Ishikawa (cell line): Measurements from ENCODE around the gene SLCO2A1.

Source experiments
- CEBPB ChIP-seq: IDR thresholded peaks from 2 replicates; pipeline ENCODE4 v1.6.1; 2012
- CREB1 ChIP-seq: IDR thresholded peaks from 2 replicates; pipeline ENCODE4 v1.6.1; 2012; ENCODE audit warnings: low read depth
- EGR1 ChIP-seq: IDR thresholded peaks from 2 replicates; pipeline ENCODE4 v1.6.1; 2012
- EP300 ChIP-seq: IDR thresholded peaks from 2 replicates; pipeline ENCODE4 v1.6.1; 2012; ENCODE audit warnings: borderline replicate concordance
- FOXM1 ChIP-seq: IDR thresholded peaks from 2 replicates; pipeline ENCODE4 v1.6.1; 2012; ENCODE audit warnings: low read depth, borderline replicate concordance
- MAX ChIP-seq: IDR thresholded peaks from 2 replicates; pipeline ENCODE4 v1.6.1; 2012
- NFIC ChIP-seq: IDR thresholded peaks from 2 replicates; pipeline ENCODE4 v1.6.1; 2012
- RAD21 ChIP-seq: IDR thresholded peaks from 2 replicates; pipeline ENCODE4 v1.6.1; 2012; ENCODE audit warnings: low read depth
- REST ChIP-seq: IDR thresholded peaks from 2 replicates; pipeline ENCODE4 v1.6.1; 2012; ENCODE audit warnings: low read depth, mild to moderate bottlenecking
- TAF1 ChIP-seq: IDR thresholded peaks from 2 replicates; pipeline ENCODE4 v1.6.1; 2012; ENCODE audit warnings: low read depth, mild to moderate bottlenecking
- TCF12 ChIP-seq: IDR thresholded peaks from 2 replicates; pipeline ENCODE4 v1.6.1; 2012; ENCODE audit warnings: low read depth
- TEAD4 ChIP-seq: IDR thresholded peaks from 2 replicates; pipeline ENCODE4 v1.6.1; 2012
- USF1 ChIP-seq: IDR thresholded peaks from 2 replicates; pipeline ENCODE4 v1.6.1; 2012
- YY1 ChIP-seq: IDR thresholded peaks from 2 replicates; pipeline ENCODE4 v1.6.1; 2012; ENCODE audit warnings: low read depth
- ZBTB7A ChIP-seq: IDR thresholded peaks from 2 replicates; pipeline ENCODE4 v1.6.1; 2012; ENCODE audit warnings: low read depth

Gene SLCO2A1

GRCh38 chr3:133967992-133968892, 61.5 kb downstream of the SLCO2A1 start:
- no peak for TF ChIP-seq NFIC
- TF ChIP-seq EGR1, result no peak
- no peak for TF ChIP-seq FOXM1
- no peak for TF ChIP-seq ZBTB7A
- no peak for TF ChIP-seq RAD21
- TF ChIP-seq MAX, result no peak

GRCh38 chr3:133966954-133967353, 62.8 kb downstream of the SLCO2A1 start:
- TF ChIP-seq CREB1 (no peak), USF1 (no peak), TEAD4 (no peak), MAX (no peak), TCF12 (no peak), TAF1 (no peak), ZBTB7A (no peak), FOXM1 (no peak), YY1 (no peak), REST (no peak), RAD21 (no peak), EP300 (no peak), EGR1 (no peak), NFIC (no peak), CEBPB (no peak)

GRCh38 chr3:133965906-133966305, 63.8 kb downstream of the SLCO2A1 start:
- TF ChIP-seq FOXM1 (no peak), CREB1 (no peak), ZBTB7A (no peak)

GRCh38 chr3:133965013-133965570, 64.6 kb downstream of the SLCO2A1 start:
- no peak for TF ChIP-seq EP300
- no peak for TF ChIP-seq CREB1
- TF ChIP-seq TEAD4, result no peak
- no peak for TF ChIP-seq REST
- TF ChIP-seq CEBPB, result no peak
- no peak for TF ChIP-seq YY1
- TF ChIP-seq MAX, result no peak

- TF ChIP-seq CEBPB (no peak), RAD21 (peak; percentile 49; the same call in 1 of the 2 replicates)
These were observed 65.2 kb downstream of the SLCO2A1 start for GRCh38 chr3:133964547-133964946.

- no peak for TF ChIP-seq EGR1
- no peak for TF ChIP-seq EP300
- no peak for TF ChIP-seq CEBPB
- TF ChIP-seq MAX, result no peak
- no peak for TF ChIP-seq USF1
- no peak for TF ChIP-seq TCF12
- TF ChIP-seq REST, result no peak
- no peak for TF ChIP-seq YY1
- TF ChIP-seq TAF1, result no peak
- TF ChIP-seq RAD21, result no peak
- no peak for TF ChIP-seq NFIC
- no peak for TF ChIP-seq FOXM1
These were observed 65.9 kb downstream of the SLCO2A1 start for GRCh38 chr3:133963657-133964396.
